ENCODE results near the gene SFXN5.

- TF ChIP-seq CTCF (IDR thresholded peaks at IDR 0.05; ENCODE audit: insufficient read depth, low read depth, low read length) (no peak), EZH2 (IDR thresholded peaks at IDR 0.05; ENCODE audit: insufficient read depth, low read length) (no peak)
These were observed 64.4 kb downstream of the SFXN5 start for GRCh38 chr2:73006969-73007710.
